HCT116 (cell line): ENCODE measurements around the gene ANGPT4. TPM values are rescaled to one million over a fixed set of nuclear protein-coding genes. Genes with fewer than 3 reads are reported as not detected.

Experiments used
- ATAC-seq: fragments of 200-7000 bp; cut with Tn5 transposase; 2 replicates; pipeline ENCODE4 v1.9.1; 2020; ENCODE audit warnings: mild to moderate bottlenecking, moderate library complexity
- BruUV-seq: library from RNA; stranded (reverse); fragments of 400-500 nt; replicated peaks from 2 replicates; lab custom pipeline; 2021; lab: Mats Ljungman, UMichigan
- CTCF ChIA-PET: fragments of 300-600 bp; sonication (Branson Sonifier 250); formaldehyde crosslinking; loops from one replicate; lab custom pipeline; 2021; ENCODE audit warnings: antibody characterized with exemption; lab: Charles Lee
- POLR2A ChIA-PET: fragments of 300-600, 350-600 bp; sonication (Branson Sonifier 250); formaldehyde crosslinking; loops from one replicate; lab custom pipeline; 2021; ENCODE audit warnings: antibody characterized with exemption; lab: Charles Lee
- RAD21 ChIA-PET, 2 experiments: fragments of 300-600 bp; sonication (Branson Sonifier 250); formaldehyde crosslinking; loops; one replicate each; lab custom pipeline; 2023; ENCODE audit warnings: low total read pairs in 2 of 2; ENCODE audit not compliant: uncharacterized antibody in 2 of 2, unreplicated experiment in 2 of 2, low non-redundant PET in 1 of 2; lab: Charles Lee
- DNase-seq: peaks from one replicate; pipeline ENCODE4 v3.0.0-alpha.2; 2010; ENCODE audit warnings: low read depth, low spot score
- H2AFZ ChIP-seq: fragments of 200-600 bp; shearing (Covaris generic), sonication (generic); 2 replicates; pipeline ENCODE4 v1.6.1; 2017; ENCODE audit warnings: low read depth, mixed run types, mixed read lengths, antibody characterized with exemption, low read length; ENCODE audit not compliant: poor library complexity, severe bottlenecking
- H3K27ac ChIP-seq: 2 replicates; pipeline ENCODE4 v1.5.1; 2012; ENCODE audit warnings: low read depth, low read length
- H3K27me3 ChIP-seq: fragments of 200-600 bp; sonication (generic); 2 replicates; pipeline ENCODE4 v1.6.1; 2016; ENCODE audit warnings: mixed run types, low read length, mixed read lengths; ENCODE audit not compliant: insufficient read depth
- H3K36me3 ChIP-seq, 2 experiments: fragments of 200-500 bp in 1 of 2; fragments of 200-600 bp in 1 of 2; sonication (Bioruptor generic) in 1 of 2; sonication (generic) in 1 of 2; 2 replicates each; pipeline versions ENCODE4 v1.5.1 to v1.6.1; 2014 to 2016; ENCODE audit warnings: low read length in 2 of 2, inconsistent platforms in 1 of 2, mixed read lengths in 1 of 2, mixed run types in 1 of 2; ENCODE audit not compliant: insufficient read depth in 2 of 2, control insufficient read depth in 1 of 2
- H3K4me1 ChIP-seq, 2 experiments: fragments of 200-600 bp in 1 of 2; sonication (generic) in 1 of 2; 2 replicates each; pipeline versions ENCODE4 v1.5.1 to v1.6.1; 2012 to 2017; ENCODE audit warnings: low read length in 2 of 2, inconsistent platforms in 1 of 2, mild to moderate bottlenecking in 1 of 2, mixed read lengths in 1 of 2, mixed run types in 1 of 2, moderate library complexity in 1 of 2; ENCODE audit not compliant: insufficient read depth in 2 of 2, control insufficient read depth in 1 of 2
- H3K4me2 ChIP-seq: fragments of 200-600 bp; sonication (generic); 2 replicates; pipeline ENCODE4 v1.6.1; 2017; ENCODE audit warnings: mixed run types, low read length, mixed read lengths
- H3K4me3 ChIP-seq, 2 experiments: fragments of 200-600 bp in 1 of 2; sonication (generic) in 1 of 2; replicated peaks in 1 of 2; 2 replicates each; pipeline ENCODE4 v1.5.1; 2011 to 2016; ENCODE audit warnings: low read length in 2 of 2, control low read depth in 1 of 2, low read depth in 1 of 2, mild to moderate bottlenecking in 1 of 2, mixed read lengths in 1 of 2, mixed run types in 1 of 2
- H3K79me2 ChIP-seq: fragments of 200-600 bp; sonication (generic); 2 replicates; pipeline ENCODE4 v1.6.1; 2017; ENCODE audit warnings: mild to moderate bottlenecking, mixed run types, low read length, moderate library complexity, mixed read lengths; ENCODE audit not compliant: insufficient read depth
- H3K9ac ChIP-seq: fragments of 200-600 bp; sonication (generic); 2 replicates; pipeline ENCODE4 v1.6.1; 2016; ENCODE audit warnings: low read length, mixed read lengths
- H3K9me2 ChIP-seq: fragments of 200-600 bp; sonication (generic), shearing (Covaris generic); 2 replicates; pipeline ENCODE4 v1.6.1; 2017; ENCODE audit warnings: mixed run types, mild to moderate bottlenecking, moderate library complexity; ENCODE audit not compliant: insufficient read depth
- H3K9me3 ChIP-seq, 2 experiments: fragments of 200-500 bp in 1 of 2; fragments of 200-600 bp in 1 of 2; sonication (Bioruptor generic) in 1 of 2; sonication (generic) in 1 of 2; 2 replicates each; pipeline ENCODE4 v1.6.1; 2014 to 2017; ENCODE audit warnings: low read length in 2 of 2, mixed read lengths in 2 of 2, inconsistent platforms in 1 of 2, low read depth in 1 of 2, mild to moderate bottlenecking in 1 of 2, mixed run types in 1 of 2, moderate library complexity in 1 of 2; ENCODE audit not compliant: control insufficient read depth in 1 of 2, insufficient read depth in 1 of 2
- H4K20me1 ChIP-seq: fragments of 200-600 bp; sonication (generic), shearing (Covaris generic); 2 replicates; pipeline ENCODE4 v1.6.1; 2017; ENCODE audit warnings: mixed run types, mild to moderate bottlenecking, moderate library complexity; ENCODE audit not compliant: insufficient read depth
- ATF3 ChIP-seq: IDR thresholded peaks from 2 replicates; pipeline ENCODE4 v1.6.1; 2012
- CBX3 ChIP-seq: IDR thresholded peaks from 2 replicates; pipeline ENCODE4 v1.6.1; 2012; ENCODE audit warnings: low read depth
- CEBPB ChIP-seq: IDR thresholded peaks from 2 replicates; pipeline ENCODE4 v1.6.1; 2012; ENCODE audit warnings: low read depth
- CTCF ChIP-seq, 3 experiments: fragments of 200-600 bp in 1 of 3; sonication (generic) in 1 of 3; IDR thresholded peaks in 2 of 3; conservative IDR thresholded peaks in 1 of 3; 2 replicates each; pipeline ENCODE4 v1.5.1; 2012 to 2017; ENCODE audit warnings: low read depth in 2 of 3, low read length in 2 of 3, antibody characterized with exemption in 1 of 3, borderline replicate concordance in 1 of 3, control low read depth in 1 of 3, mild to moderate bottlenecking in 1 of 3, mixed read lengths in 1 of 3, mixed run types in 1 of 3, moderate library complexity in 1 of 3; ENCODE audit not compliant: insufficient read depth in 1 of 3
- EGR1 ChIP-seq: IDR thresholded peaks from 2 replicates; pipeline ENCODE4 v1.6.1; 2012; ENCODE audit warnings: low read depth
- ELF1 ChIP-seq: IDR thresholded peaks from 2 replicates; pipeline ENCODE4 v1.6.1; 2012; ENCODE audit warnings: low read depth, borderline replicate concordance
- EZH2 ChIP-seq: fragments of 200-600 bp; sonication (generic); IDR thresholded peaks from 2 replicates; pipeline ENCODE4 v1.6.1; 2017; ENCODE audit warnings: antibody characterized with exemption, mixed run types
- EZH2phosphoT487 ChIP-seq: fragments of 200-600 bp; IDR thresholded peaks from 2 replicates; pipeline ENCODE4 v1.6.1; 2018; ENCODE audit warnings: antibody characterized with exemption, borderline replicate concordance
- FOSL1 ChIP-seq: IDR thresholded peaks from 2 replicates; pipeline ENCODE4 v1.6.1; 2012; ENCODE audit warnings: low read depth
- JUND ChIP-seq: IDR thresholded peaks from 2 replicates; pipeline ENCODE4 v1.6.1; 2012
- MAX ChIP-seq: IDR thresholded peaks from 2 replicates; pipeline ENCODE4 v1.6.1; 2012
- RAD21 ChIP-seq: IDR thresholded peaks from 2 replicates; pipeline ENCODE4 v1.6.1; 2012; ENCODE audit warnings: low read depth, mild to moderate bottlenecking
- REST ChIP-seq: IDR thresholded peaks from 2 replicates; pipeline ENCODE4 v1.6.1; 2012; ENCODE audit warnings: low read depth
- SP1 ChIP-seq: IDR thresholded peaks from 2 replicates; pipeline ENCODE4 v1.6.1; 2012; ENCODE audit warnings: low read depth
- SRF ChIP-seq: IDR thresholded peaks from 2 replicates; pipeline ENCODE4 v1.6.1; 2012; ENCODE audit warnings: low read depth
- TCF7L2 ChIP-seq: IDR thresholded peaks from 2 replicates; pipeline ENCODE4 v1.7.0; 2011; ENCODE audit warnings: borderline replicate concordance, inconsistent platforms; ENCODE audit not compliant: insufficient read depth, insufficient read length; ENCODE audit errors: extremely low read depth
- YY1 ChIP-seq: IDR thresholded peaks from 2 replicates; pipeline ENCODE4 v1.6.1; 2011; ENCODE audit warnings: low read length, low read depth, moderate library complexity, mild to moderate bottlenecking; ENCODE audit not compliant: insufficient replicate concordance; ENCODE audit errors: extremely low read depth
- ZFX ChIP-seq: fragments of 450-650 bp; IDR thresholded peaks from 2 replicates; pipeline ENCODE4 v1.6.1; 2017
- ZNF274 ChIP-seq: fragments of 200-500 bp; sonication (Bioruptor generic); IDR thresholded peaks from 2 replicates; pipeline ENCODE4 v1.6.1; 2014; ENCODE audit warnings: mild to moderate bottlenecking, low read depth, low read length, inconsistent platforms
- intact Hi-C: fragments of 100-400 bp; cut with micrococcal nuclease; formaldehyde crosslinking; loops from 2 replicates; pipeline ENCODE4 v1.10.0; 2022
- total RNA-seq: library from RNA; stranded (reverse); gene quantifications from one replicate; pipeline ENCODE4 v1.2.1, GENCODE V29; 2021; ENCODE audit not compliant: unreplicated experiment
- TF ChIP-seq, protein P1 (sequence below): IDR thresholded peaks from 2 replicates; pipeline ENCODE4 v1.6.1; 2011; ENCODE audit warnings: mild to moderate bottlenecking, low read length, moderate library complexity; ENCODE audit not compliant: insufficient replicate concordance; ENCODE audit errors: extremely low read depth

The ANGPT4 gene
- total RNA-seq, 1 experiment from 2014 or later = not detected

- ChIA-PET CTCF (interaction anchor here (0.9 kb wide), 1 partner anchor 69 kb away, joined by 5 read pairs; no protein-coding TSS in a partner anchor), RAD21 (no interaction called here), POLR2A (no interaction called here)
- Histone ChIP-seq H3K9me2 (no peaks in the 10 kb centered on the region), H3K4me3 (no peak overlapping the region), H3K4me2 (no peak overlapping the region), H3K27ac (no peak overlapping the region), H3K36me3 (no peaks in the 10 kb centered on the region), H3K9me3 (no peaks in the 10 kb centered on the region), H3K79me2 (no peaks in the 10 kb centered on the region), H3K4me1 (no peaks in the 10 kb centered on the region), H3K27me3 (no peaks in the 10 kb centered on the region), H3K9ac (no peak overlapping the region), H2AFZ (no peak overlapping the region), H4K20me1 (no peaks in the 10 kb centered on the region)
- intact Hi-C loops = no loop called here
- no peak for DNase-seq
- BruUV-seq = no TSS peak
- no peak for TF ChIP-seq TCF7L2
- no peak for TF ChIP-seq CEBPB
- TF ChIP-seq JUND = no peak
- TF ChIP-seq, protein P1, sequence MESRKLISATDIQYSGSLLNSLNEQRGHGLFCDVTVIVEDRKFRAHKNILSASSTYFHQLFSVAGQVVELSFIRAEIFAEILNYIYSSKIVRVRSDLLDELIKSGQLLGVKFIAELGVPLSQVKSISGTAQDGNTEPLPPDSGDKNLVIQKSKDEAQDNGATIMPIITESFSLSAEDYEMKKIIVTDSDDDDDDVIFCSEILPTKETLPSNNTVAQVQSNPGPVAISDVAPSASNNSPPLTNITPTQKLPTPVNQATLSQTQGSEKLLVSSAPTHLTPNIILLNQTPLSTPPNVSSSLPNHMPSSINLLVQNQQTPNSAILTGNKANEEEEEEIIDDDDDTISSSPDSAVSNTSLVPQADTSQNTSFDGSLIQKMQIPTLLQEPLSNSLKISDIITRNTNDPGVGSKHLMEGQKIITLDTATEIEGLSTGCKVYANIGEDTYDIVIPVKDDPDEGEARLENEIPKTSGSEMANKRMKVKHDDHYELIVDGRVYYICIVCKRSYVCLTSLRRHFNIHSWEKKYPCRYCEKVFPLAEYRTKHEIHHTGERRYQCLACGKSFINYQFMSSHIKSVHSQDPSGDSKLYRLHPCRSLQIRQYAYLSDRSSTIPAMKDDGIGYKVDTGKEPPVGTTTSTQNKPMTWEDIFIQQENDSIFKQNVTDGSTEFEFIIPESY = no peak
- no peak for TF ChIP-seq ATF3
- no peak for TF ChIP-seq SRF
- TF ChIP-seq ELF1 = no peak
- TF ChIP-seq MAX = no peak
- no peak for TF ChIP-seq CTCF (IDR thresholded peaks at IDR 0.05 in 2 of 3, conservative IDR thresholded peaks at IDR 0.05 in 1 of 3; ENCODE audit: borderline replicate concordance in 1 of 3, insufficient read depth in 1 of 3, low read depth in 2 of 3, low read length in 2 of 3)
- TF ChIP-seq ZFX = no peak
- no peak for TF ChIP-seq YY1
- no peak for TF ChIP-seq FOSL1
- no peak for TF ChIP-seq RAD21
- no peak for TF ChIP-seq REST
- TF ChIP-seq EZH2phosphoT487 = no peak
- TF ChIP-seq ZNF274 = no peak
- no peak for TF ChIP-seq CBX3
- no peak for TF ChIP-seq EZH2
- TF ChIP-seq SP1 = no peak
- no peak for TF ChIP-seq EGR1
- ATAC-seq = no peak
Observed at GRCh38 chr20:888057-888456, 28.1 kb downstream of the ANGPT4 start.
